Measurements from ENCODE around the gene F5.

The F5 gene

DNA sequence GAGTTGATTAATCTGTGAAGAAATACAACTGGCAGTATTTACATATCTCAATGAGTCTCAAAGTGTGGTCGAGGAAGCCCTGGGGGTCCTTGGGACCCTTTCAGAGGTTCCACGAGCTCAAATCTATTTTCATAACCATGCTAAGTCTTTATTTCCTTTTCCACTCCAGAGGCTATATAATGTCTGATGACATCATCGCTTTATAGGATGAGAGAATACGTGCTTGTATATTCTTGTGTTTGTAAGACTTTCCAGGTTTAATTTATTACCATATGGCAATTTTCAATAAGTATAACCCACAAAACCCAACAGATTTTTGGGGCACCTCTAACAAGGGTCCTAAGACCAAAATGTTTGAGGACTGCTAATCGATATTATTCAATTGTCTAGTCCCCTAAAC lies 99.1 kb downstream of the F5 start:
- no peak overlapping the region for H3K23ac ChIP-seq (ENCODE audit: low read length in 2 of 2)
- no peaks in the 10 kb centered on the region for H3K36me3 ChIP-seq (ENCODE audit: control insufficient read depth in 1 of 2, insufficient read depth in 2 of 2, low read depth in 1 of 2, low read length in 2 of 2)
- no peak overlapping the region for H2BK12ac ChIP-seq (ENCODE audit: low read length in 2 of 2)
- no peak overlapping the region for H4K8ac ChIP-seq (ENCODE audit: low read length)
- peak; percentile 65 for DNase-seq
- H3K9me3 ChIP-seq (ENCODE audit: control insufficient read depth, low read length), result no peaks in the 10 kb centered on the region
- no peak overlapping the region for H2BK15ac ChIP-seq (ENCODE audit: low read depth, poor library complexity, severe bottlenecking)
- H2AK5ac ChIP-seq (ENCODE audit: low read length, severe bottlenecking), result no peak overlapping the region
- peak overlapping the region; percentile 86 for H3K27ac ChIP-seq (ENCODE audit: low read length, poor library complexity, severe bottlenecking)
- H3K4me3 ChIP-seq (ENCODE audit: insufficient read depth in 1 of 2, low read depth in 1 of 2, low read length in 2 of 2), result peak overlapping the region in 1 of 2 experiments; percentile 84
- H3K18ac ChIP-seq (ENCODE audit: low read depth in 1 of 2, low read length in 2 of 2), result peak overlapping the region in 1 of 2 experiments; percentile 59
- H2AFZ ChIP-seq (ENCODE audit: low read depth, low read length), result no peak overlapping the region
- peak overlapping the region; percentile 86 for H3K4me2 ChIP-seq (ENCODE audit: low read length, poor library complexity, severe bottlenecking)
- no peak overlapping the region for H3K14ac ChIP-seq (ENCODE audit: low read length in 2 of 2)
- H3K79me1 ChIP-seq (replicated peaks; ENCODE audit: low read length, poor library complexity, severe bottlenecking), result peaks cover 11% of the 10 kb centered on the region
- H4K91ac ChIP-seq (ENCODE audit: low read length), result no peak overlapping the region
- H3K4me1 ChIP-seq (ENCODE audit: control insufficient read depth, insufficient read depth, low read depth, low read length), result peaks cover 2% of the 10 kb centered on the region
- no peaks in the 10 kb centered on the region for H3K27me3 ChIP-seq (ENCODE audit: control insufficient read depth in 1 of 2, insufficient read depth in 1 of 2, low read length in 2 of 2)
- no peak overlapping the region for H2BK5ac ChIP-seq (ENCODE audit: low read depth, low read length, poor library complexity, severe bottlenecking)
- H3K9ac ChIP-seq (ENCODE audit: low read length), result peak overlapping the region; percentile 91
- WGBS, result 100% methylated on average over 1 of the region's 5 CpGs
- H2BK120ac ChIP-seq (ENCODE audit: low read depth, low read length), result no peak overlapping the region
- no peak overlapping the region for H3K4ac ChIP-seq (ENCODE audit: low read depth in 1 of 2, low read length in 2 of 2)

DNA sequence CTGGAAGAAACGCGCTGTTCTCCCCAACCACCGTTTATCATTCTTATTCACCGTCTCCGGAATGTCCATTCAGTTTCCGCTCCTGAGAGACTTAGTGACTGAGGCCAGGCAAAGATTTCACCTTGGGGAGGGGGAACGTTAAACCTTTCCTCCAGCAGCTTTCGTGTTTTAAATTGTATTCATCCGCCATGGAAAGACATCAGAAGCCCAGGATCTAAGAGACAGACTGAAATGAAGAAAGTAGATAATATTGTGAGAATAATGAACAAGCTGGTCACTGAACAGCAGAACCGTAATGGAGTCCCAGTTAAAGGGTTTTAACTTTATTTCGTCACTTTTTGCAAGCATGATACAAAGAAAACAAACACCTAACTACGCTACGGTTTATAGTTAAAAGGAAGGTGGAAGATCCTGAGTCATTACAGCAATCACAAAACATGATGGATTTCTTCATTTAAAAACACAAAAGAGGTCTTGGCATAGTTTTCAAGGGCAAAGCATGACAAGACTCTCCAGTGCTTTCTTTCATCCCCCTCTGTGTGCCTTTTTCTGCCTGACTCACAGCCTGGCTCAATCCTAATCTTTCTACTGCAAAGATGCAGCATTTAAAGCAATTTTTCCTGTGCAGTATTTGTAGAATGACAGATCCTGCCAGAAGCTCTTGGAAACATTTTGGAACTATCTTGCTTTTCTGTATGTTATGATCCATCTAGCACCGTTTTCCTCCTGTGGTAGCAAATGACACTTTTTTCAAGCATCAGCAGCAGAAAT lies 99.8 kb downstream of the F5 start:
- Histone ChIP-seq H3K9me3 (ENCODE audit: control insufficient read depth, low read length) (no peaks in the 10 kb centered on the region), H3K4ac (ENCODE audit: low read depth in 1 of 2, low read length in 2 of 2) (no peak overlapping the region), H4K91ac (ENCODE audit: low read length) (no peak overlapping the region), H3K23ac (ENCODE audit: low read length in 2 of 2) (no peak overlapping the region), H3K4me3 (ENCODE audit: insufficient read depth in 1 of 2, low read depth in 1 of 2, low read length in 2 of 2) (peak overlapping the region; percentile 84 to 99), H3K79me1 (replicated peaks; ENCODE audit: low read length, poor library complexity, severe bottlenecking) (peaks cover 12% of the 10 kb centered on the region), H2BK15ac (ENCODE audit: low read depth, poor library complexity, severe bottlenecking) (no peak overlapping the region), H3K14ac (ENCODE audit: low read length in 2 of 2) (peak overlapping the region in 1 of 2 experiments; percentile 70), H3K36me3 (ENCODE audit: control insufficient read depth in 1 of 2, insufficient read depth in 2 of 2, low read depth in 1 of 2, low read length in 2 of 2) (no peaks in the 10 kb centered on the region), H3K4me1 (ENCODE audit: control insufficient read depth, insufficient read depth, low read depth, low read length) (peaks cover 2% of the 10 kb centered on the region), H4K8ac (ENCODE audit: low read length) (no peak overlapping the region), H2BK12ac (ENCODE audit: low read length in 2 of 2) (no peak overlapping the region), H2BK5ac (ENCODE audit: low read depth, low read length, poor library complexity, severe bottlenecking) (no peak overlapping the region), H3K4me2 (ENCODE audit: low read length, poor library complexity, severe bottlenecking) (peak overlapping the region; percentile 86), H2AK5ac (ENCODE audit: low read length, severe bottlenecking) (no peak overlapping the region), H2AFZ (ENCODE audit: low read depth, low read length) (peak overlapping the region; percentile 56), H3K18ac (ENCODE audit: low read depth in 1 of 2, low read length in 2 of 2) (peak overlapping the region; percentile 72 to 92), H3K27me3 (ENCODE audit: control insufficient read depth in 1 of 2, insufficient read depth in 1 of 2, low read length in 2 of 2) (no peaks in the 10 kb centered on the region), H3K9ac (ENCODE audit: low read length) (peak overlapping the region; percentile 91), H3K27ac (ENCODE audit: low read length, poor library complexity, severe bottlenecking) (peak overlapping the region; percentile 86), H2BK120ac (ENCODE audit: low read depth, low read length) (no peak overlapping the region)
- 0% methylated on average over 10 of the region's 14 CpGs for WGBS
- DNase-seq, result peak; percentile 72

- Histone ChIP-seq H2AK5ac (ENCODE audit: low read length, severe bottlenecking) (no peak within 1 kb of the TSS), H4K91ac (ENCODE audit: low read length) (peak within 1 kb of the TSS; percentile 93), H3K4me3 (ENCODE audit: insufficient read depth in 1 of 2, low read depth in 1 of 2, low read length in 2 of 2) (peak within 1 kb of the TSS; percentile 84 to 99), H2BK120ac (ENCODE audit: low read depth, low read length) (peak within 1 kb of the TSS; percentile 89), H3K23ac (ENCODE audit: low read length in 2 of 2) (peak within 1 kb of the TSS; percentile 83 to 99), H3K36me3 (ENCODE audit: control insufficient read depth in 1 of 2, insufficient read depth in 2 of 2, low read depth in 1 of 2, low read length in 2 of 2) (no peaks in the 10 kb centered on the region), H3K4me2 (ENCODE audit: low read length, poor library complexity, severe bottlenecking) (peak within 1 kb of the TSS; percentile 86), H2BK12ac (ENCODE audit: low read length in 2 of 2) (peak within 1 kb of the TSS in 1 of 2 experiments; percentile 59), H3K4me1 (ENCODE audit: control insufficient read depth, insufficient read depth, low read depth, low read length) (peaks cover 2% of the 10 kb centered on the region), H3K27ac (ENCODE audit: low read length, poor library complexity, severe bottlenecking) (peak within 1 kb of the TSS; percentile 87), H3K4ac (ENCODE audit: low read depth in 1 of 2, low read length in 2 of 2) (peak within 1 kb of the TSS; percentile 49 to 51), H2BK5ac (ENCODE audit: low read depth, low read length, poor library complexity, severe bottlenecking) (no peak within 1 kb of the TSS), H3K9me3 (ENCODE audit: control insufficient read depth, low read length) (no peaks in the 10 kb centered on the region), H3K9ac (ENCODE audit: low read length) (peak within 1 kb of the TSS; percentile 91), H3K14ac (ENCODE audit: low read length in 2 of 2) (peak within 1 kb of the TSS; percentile 74 to 94), H4K8ac (ENCODE audit: low read length) (peak within 1 kb of the TSS; percentile 77), H3K27me3 (ENCODE audit: control insufficient read depth in 1 of 2, insufficient read depth in 1 of 2, low read length in 2 of 2) (no peaks in the 10 kb centered on the region), H3K18ac (ENCODE audit: low read depth in 1 of 2, low read length in 2 of 2) (peak within 1 kb of the TSS; percentile 92), H3K79me1 (replicated peaks; ENCODE audit: low read length, poor library complexity, severe bottlenecking) (peaks cover 12% of the 10 kb centered on the region), H2BK15ac (ENCODE audit: low read depth, poor library complexity, severe bottlenecking) (peak within 1 kb of the TSS; percentile 97), H2AFZ (ENCODE audit: low read depth, low read length) (peak within 1 kb of the TSS; percentile 87)
- DNase-seq, result peak; percentile 100
- WGBS, result under 1% methylated on average over 85 of the region's 85 CpGs
These were observed 100.6 kb downstream of the F5 start, which contains the start of gene SLC19A2 for GRCh38 chr1:169485431-169486280. SLC19A2 (minus strand) TSS chr1:169485944; CDS start chr1:169485766, 178 bp downstream.
